HepG2 (cell line): ENCODE results near the gene TOM1L2. TPM values are rescaled to one million over a fixed set of nuclear protein-coding genes. Genes with fewer than 3 reads are reported as not detected.

Experiments used
- ATAC-seq: fragments of 200-7000 bp; cut with Tn5 transposase; 3 replicates; pipeline ENCODE4 v1.9.1; 2020; ENCODE audit warnings: mild to moderate bottlenecking, moderate library complexity
- BruUV-seq: library from RNA; stranded (reverse); fragments of 400-500 nt; replicated peaks from 2 replicates; lab custom pipeline; 2021; lab: Mats Ljungman, UMichigan
- CTCF ChIA-PET: fragments of 300-600 bp; formaldehyde crosslinking; extraction: SDS; loops from one replicate; lab custom pipeline; 2021; ENCODE audit warnings: low total read pairs, inconsistent platforms, low intra/inter-chr PET ratio; lab: Yijun Ruan, JAX
- POLR2A ChIA-PET: fragments of 350-600 bp; sonication (Branson Sonifier 250); formaldehyde crosslinking; loops from one replicate; lab custom pipeline; 2020; ENCODE audit warnings: antibody characterized with exemption, inconsistent platforms; lab: Yijun Ruan, JAX
- DNase-seq: peaks from one replicate; pipeline ENCODE4 v3.0.0-alpha.2; 2015; ENCODE audit warnings: low spot score
- FAIRE-seq: peaks from 3 replicates; lab custom pipeline; 2011; peaks lifted over from hg19 to GRCh38; lab: Jason Lieb, UNC
- H2AFZ ChIP-seq: one replicate; pipeline ENCODE4 v1.6.1; 2011; ENCODE audit warnings: low read length, inconsistent platforms
- H3K27ac ChIP-seq: fragments of 300-600 bp; 3 replicates; pipeline ENCODE4 v1.8.0; 2011; ENCODE audit warnings: mixed run types, mild to moderate bottlenecking, mixed read lengths, low read length, inconsistent platforms; ENCODE audit not compliant: insufficient read depth; ENCODE audit errors: extremely low read length
- H3K27me3 ChIP-seq, 2 experiments: fragments of 200-600 bp in 1 of 2; 2 replicates in 1 of 2; 3 replicates in 1 of 2; pipeline versions ENCODE4 v1.6.0 to v1.8.0; 2011; ENCODE audit warnings: low read length in 2 of 2, mild to moderate bottlenecking in 2 of 2, moderate library complexity in 2 of 2, inconsistent platforms in 1 of 2; ENCODE audit not compliant: insufficient read depth in 2 of 2, control insufficient read depth in 1 of 2
- H3K36me3 ChIP-seq, 2 experiments: fragments of 200-600 bp in 1 of 2; replicated peaks in 1 of 2; 2 replicates in 1 of 2; 3 replicates in 1 of 2; pipeline versions ENCODE4 v1.5.1 to v1.8.0; 2011; ENCODE audit warnings: low read length in 2 of 2, inconsistent platforms in 1 of 2; ENCODE audit not compliant: insufficient read depth in 2 of 2, control insufficient read depth in 1 of 2
- H3K4me1 ChIP-seq: 2 replicates; pipeline ENCODE4 v1.5.1; 2012; ENCODE audit warnings: low read length, inconsistent platforms; ENCODE audit not compliant: insufficient read depth
- H3K4me2 ChIP-seq: 2 replicates; pipeline ENCODE4 v1.6.0; 2011; ENCODE audit warnings: low read depth, low read length, inconsistent platforms
- H3K4me3 ChIP-seq, 3 experiments: fragments of 200-600 bp in 1 of 3; sonication (generic), shearing (Covaris generic) in 1 of 3; replicated peaks in 1 of 3; 2 replicates each; pipeline ENCODE4 v1.5.1; 2011 to 2016; ENCODE audit warnings: low read length in 3 of 3, inconsistent platforms in 2 of 3, low read depth in 2 of 3, mild to moderate bottlenecking in 2 of 3, control low read depth in 1 of 3, mixed read lengths in 1 of 3; ENCODE audit not compliant: insufficient read depth in 1 of 3
- H3K79me2 ChIP-seq: one replicate; pipeline ENCODE4 v1.6.1; 2011; ENCODE audit warnings: low read length, inconsistent platforms; ENCODE audit not compliant: insufficient read depth
- H3K9ac ChIP-seq: 2 replicates; pipeline ENCODE4 v1.6.0; 2011; ENCODE audit warnings: mild to moderate bottlenecking, low read depth, low read length, inconsistent platforms; ENCODE audit not compliant: insufficient read depth
- H3K9me3 ChIP-seq: 2 replicates; pipeline ENCODE4 v1.5.1; 2012; ENCODE audit warnings: mild to moderate bottlenecking, low read length
- H4K20me1 ChIP-seq: 2 replicates; pipeline ENCODE4 v1.6.0; 2011; ENCODE audit warnings: inconsistent platforms, mild to moderate bottlenecking, low read length, moderate library complexity; ENCODE audit not compliant: insufficient read depth
- AGO2 ChIP-seq: fragments of 200-400 bp; formaldehyde crosslinking; optimal IDR thresholded peaks from 2 replicates; pipeline ENCODE3; 2017; ENCODE audit warnings: mild to moderate bottlenecking, low read depth, low read length, moderate library complexity
- FOSL1 ChIP-seq: sonication (generic); formaldehyde crosslinking; IDR thresholded peaks from 2 replicates; pipeline ENCODE4 v1.9.0; 2021; ENCODE audit warnings: missing genetic modification reagents, borderline replicate concordance
- IRF9 ChIP-seq: sonication (generic); formaldehyde crosslinking; IDR thresholded peaks from 2 replicates; pipeline ENCODE4 v1.8.0; 2022; ENCODE audit warnings: missing genetic modification reagents, mild to moderate bottlenecking, borderline replicate concordance
- MED13 ChIP-seq: sonication (generic); formaldehyde crosslinking; IDR thresholded peaks from 2 replicates; pipeline ENCODE4 v1.5.0; 2020; ENCODE audit warnings: missing genetic modification reagents
- ZNF230 ChIP-seq: sonication (generic); formaldehyde crosslinking; IDR thresholded peaks from 2 replicates; pipeline ENCODE4 v1.4.0; 2020; ENCODE audit warnings: mild to moderate bottlenecking, missing genetic modification reagents
- ZNF362 ChIP-seq: sonication (generic); formaldehyde crosslinking; IDR thresholded peaks from 2 replicates; pipeline ENCODE4 v1.4.0; 2020; ENCODE audit warnings: missing genetic modification reagents, mild to moderate bottlenecking, borderline replicate concordance
- WGBS: methylation state at CpG from one replicate; pipeline ENCODE4 v1.1.6; 2017; ENCODE audit warnings: low lambda C conversion rate; 5-methylcytosine and 5-hydroxymethylcytosine counted together
- in situ Hi-C: cut with HindIII; loops from 2 replicates; pipeline ENCODE4 v1.10.0; 2017; ENCODE audit warnings: low pct_unique_long_range_greater_than_20kb; ENCODE audit not compliant: extremely low pct_ligation_motif_present
- intact Hi-C: fragments of 100-400 bp; cut with micrococcal nuclease; formaldehyde crosslinking; loops from one replicate; pipeline ENCODE4 v1.10.0; 2022; ENCODE audit not compliant: unreplicated experiment
- microRNA counts: library from miRNA; unstranded; fragments of <30 nt; microRNA quantifications from one replicate; lab custom pipeline; 2015
- microRNA-seq: library from miRNA; unstranded; fragments of <30 nt; microRNA quantifications from one replicate; pipeline ENCODE4, GENCODE V29; 2020
- polyA plus RNA-seq, 8 experiments: library from polyadenylated mRNA; depleted of rRNA in 3 of 8; stranded (reverse) in 7 of 8; unstranded in 1 of 8; fragments of >200 nt; fragmentation: Illumina TruSeq in 4 of 8; extraction: Trizol in 4 of 8; gene quantifications; 2 replicates each; pipeline versions ENCODE4 v1.2.1 to v1.2.3, GENCODE V29; 2011 to 2016; ENCODE audit warnings: low read depth in 4 of 8, missing spikeins in 1 of 8, mixed read lengths in 1 of 8; ENCODE audit not compliant: insufficient read depth in 1 of 8
- small RNA-seq, 3 experiments: library from RNA; depleted of rRNA; stranded (forward); fragments of <200 nt; gene quantifications; one replicate each; pipeline ENCODE3, GENCODE V24; 2012; ENCODE audit warnings: low read depth in 2 of 3, low replicate concordance in 1 of 3; ENCODE audit not compliant: insufficient read length in 3 of 3, insufficient read depth in 2 of 3
- total RNA-seq, 5 experiments: library from RNA; depleted of rRNA; stranded (reverse); fragments of >200 nt; fragmentation: Illumina TruSeq; extraction: Trizol; gene quantifications; 2 replicates each; pipeline ENCODE4 v1.2.3, GENCODE V29; 2016; ENCODE audit warnings: low read depth in 1 of 5

Gene TOM1L2
- total and polyA plus RNA-seq, 2 of the 13 experiments (the other 11 are each of a cell fraction or from before 2014, with no cell fraction given): 4.7 to 7.4 TPM

- no TSS peak for BruUV-seq
- Histone ChIP-seq H3K4me1 (peaks cover 9% of the 10 kb centered on the region), H3K36me3 (peaks cover 27 to 42% of the 10 kb centered on the region in 2 experiments; a peak in 4 of 5 replicates), H3K79me2 (no peaks in the 10 kb centered on the region), H3K4me3 (no peak overlapping the region), H3K4me2 (no peak overlapping the region), H3K9me3 (no peaks in the 10 kb centered on the region), H2AFZ (no peak overlapping the region), H3K27me3 (no peaks in the 10 kb centered on the region), H4K20me1 (peaks cover 13% of the 10 kb centered on the region; the same call in 1 of the 2 replicates), H3K9ac (no peak overlapping the region), H3K27ac (no peak overlapping the region)
- TF ChIP-seq IRF9 (CRISPR knock-in tag) (no peak), AGO2 (peak; percentile 9), FOSL1 (CRISPR knock-in tag) (no peak), ZNF230 (no peak), MED13 (CRISPR knock-in tag) (no peak), ZNF362 (CRISPR knock-in tag) (no peak)
- intact Hi-C loops: no loop called here
- DNase-seq (no peak), FAIRE-seq (no peak), ATAC-seq (no peak)
- in situ Hi-C loops: no loop called here
- ChIA-PET CTCF (no interaction called here), POLR2A (no interaction called here)
- 96% methylated on average over 14 of the region's 31 CpGs for WGBS
Measured at GRCh38 chr17:17794382-17794781, 177.8 kb downstream of the TOM1L2 start.

MicroRNAs within 50 kb of the gene (microRNA counts, 767-probe panel; counts per million panel counts)
- microRNA hsa-miR-33b-5p (lab: Ali Mortazavi, UCI): not detected

Small RNAs within 50 kb of the gene (microRNA-seq; reads per million reads assigned to microRNA genes)
- gene MIR33B (129 reads per million, percentile 75 among the genes with 10 or more reads in this experiment), gene MIR6777 (0.85 reads per million)

Small RNAs within 50 kb of the gene (small RNA-seq; reads per million reads assigned to genes)
- gene MIR33B (0.31 to 219 (median 104) reads per million in 3 experiments), gene MIR6777 (0 to 0.97 (median 0.33) reads per million in 3 experiments)

Other genes starting within 250 kb of the TOM1L2 start
- 12.6 and 34.3 TPM in 2 replicates for gene SREBF1, start 135.4 kb downstream of the TOM1L2 start, total RNA-seq (2016; rRNA removed; fragmentation: Illumina TruSeq; extraction: Trizol)
- gene SREBF1, start 135.4 kb downstream of the TOM1L2 start, polyA plus RNA-seq (2011; rRNA removed): 38.0 and 57.5 TPM in 2 replicates
- 0.53 and 0.73 TPM in 2 replicates for gene DRC3, start 462 bp upstream of the TOM1L2 start, total RNA-seq (2016; rRNA removed; fragmentation: Illumina TruSeq; extraction: Trizol)
- gene DRC3, start 462 bp upstream of the TOM1L2 start, polyA plus RNA-seq (2011; rRNA removed): 0.54 and 0.87 TPM in 2 replicates
- 14.2 and 15.0 TPM in 2 replicates for gene ATPAF2, start 66.8 kb upstream of the TOM1L2 start, total RNA-seq (2016; rRNA removed; fragmentation: Illumina TruSeq; extraction: Trizol)
- 16.0 and 16.5 TPM in 2 replicates for gene ATPAF2, start 66.8 kb upstream of the TOM1L2 start, polyA plus RNA-seq (2011; rRNA removed)
- gene GID4, start 67.0 kb upstream of the TOM1L2 start, total RNA-seq (2016; rRNA removed; fragmentation: Illumina TruSeq; extraction: Trizol): 4.3 and 5.5 TPM in 2 replicates
- gene GID4, start 67.0 kb upstream of the TOM1L2 start, polyA plus RNA-seq (2011; rRNA removed): 4.7 and 6.1 TPM in 2 replicates
- gene DRG2, start 115.5 kb upstream of the TOM1L2 start, total RNA-seq (2016; rRNA removed; fragmentation: Illumina TruSeq; extraction: Trizol): 23.0 and 26.6 TPM in 2 replicates
- 20.1 and 24.9 TPM in 2 replicates for gene DRG2, start 115.5 kb upstream of the TOM1L2 start, polyA plus RNA-seq (2011; rRNA removed)
- 0.07 and 0.18 TPM in 2 replicates for gene MYO15A, start 136.4 kb upstream of the TOM1L2 start, total RNA-seq (2016; rRNA removed; fragmentation: Illumina TruSeq; extraction: Trizol)
- gene MYO15A, start 136.4 kb upstream of the TOM1L2 start, polyA plus RNA-seq (2011; rRNA removed): 0.20 and 0.35 TPM in 2 replicates
- gene ALKBH5, start 211.4 kb upstream of the TOM1L2 start, total RNA-seq (2016; rRNA removed; fragmentation: Illumina TruSeq; extraction: Trizol): 68.9 and 77.9 TPM in 2 replicates
- gene ALKBH5, start 211.4 kb upstream of the TOM1L2 start, polyA plus RNA-seq (2011; rRNA removed): 76.9 and 81.4 TPM in 2 replicates